Measurements from ENCODE around the gene LILRA1. TPM values are rescaled to one million over a fixed set of nuclear protein-coding genes. Genes with fewer than 3 reads are reported as not detected.

LILRA1 gene
- total RNA-seq, 1 experiment from 2014 or later: not detected

DNA sequence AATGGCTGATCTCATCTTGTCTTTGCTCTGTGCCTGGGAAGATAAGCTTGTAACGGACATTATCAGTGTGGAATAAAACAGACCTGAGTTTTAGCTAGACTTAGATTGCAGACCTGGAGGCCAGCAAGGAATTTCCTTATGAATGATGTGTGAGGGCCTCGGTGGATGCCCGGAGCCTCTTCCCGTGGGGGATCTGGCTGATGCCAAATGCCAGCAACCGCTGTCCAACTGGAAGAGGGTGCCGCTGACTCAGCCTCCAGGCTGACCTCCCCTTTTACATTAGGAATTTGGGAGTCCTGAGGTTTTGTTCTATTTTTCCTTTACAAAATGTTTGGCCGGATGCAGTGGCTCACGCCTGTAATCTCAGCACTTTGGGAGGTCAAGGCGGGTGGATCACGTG lies 39.4 kb upstream of the LILRA1 start:
- no TSS peak for BruUV-seq (replicated peaks)
- Histone ChIP-seq H2AFZ (ENCODE audit: low read depth, low read length, poor library complexity, severe bottlenecking) (no peak overlapping the region), H3K9ac (ENCODE audit: low read length) (no peak overlapping the region), H3K4me1 (ENCODE audit: control insufficient read depth in 1 of 2, insufficient read depth in 2 of 2, low read length in 2 of 2) (no peaks in the 10 kb centered on the region), H3K4me2 (ENCODE audit: low read length) (no peak overlapping the region), H3K9me2 (ENCODE audit: insufficient read depth) (no peaks in the 10 kb centered on the region), H3K9me3 (ENCODE audit: control insufficient read depth in 1 of 2, insufficient read depth in 1 of 2, low read depth in 1 of 2, low read length in 2 of 2) (no peaks in the 10 kb centered on the region), H3K4me3 (replicated peaks in 1 of 2; ENCODE audit: low read depth in 1 of 2, low read length in 2 of 2) (no peak overlapping the region), H3K79me2 (ENCODE audit: insufficient read depth, low read length) (no peaks in the 10 kb centered on the region), H3K27me3 (ENCODE audit: insufficient read depth, low read length) (peaks cover 15% of the 10 kb centered on the region), H4K20me1 (ENCODE audit: insufficient read depth) (no peaks in the 10 kb centered on the region), H3K36me3 (ENCODE audit: control insufficient read depth in 1 of 2, insufficient read depth in 2 of 2, low read length in 2 of 2) (no peaks in the 10 kb centered on the region), H3K27ac (ENCODE audit: low read depth, low read length) (no peak overlapping the region)
- no peak for DNase-seq (ENCODE audit: low read depth, low spot score)
- TF ChIP-seq ZFX (IDR thresholded peaks at IDR 0.05): no peak
- no peak for ATAC-seq
- RAD21 ChIA-PET (ENCODE audit: low non-redundant PET in 1 of 2, low total read pairs in 2 of 2, uncharacterized antibody in 2 of 2, unreplicated experiment in 2 of 2): no interaction called here
- CTCF ChIA-PET: no interaction called here
- intact Hi-C loops (cut with micrococcal nuclease): no loop called here
- POLR2A ChIA-PET: no interaction called here

DNA sequence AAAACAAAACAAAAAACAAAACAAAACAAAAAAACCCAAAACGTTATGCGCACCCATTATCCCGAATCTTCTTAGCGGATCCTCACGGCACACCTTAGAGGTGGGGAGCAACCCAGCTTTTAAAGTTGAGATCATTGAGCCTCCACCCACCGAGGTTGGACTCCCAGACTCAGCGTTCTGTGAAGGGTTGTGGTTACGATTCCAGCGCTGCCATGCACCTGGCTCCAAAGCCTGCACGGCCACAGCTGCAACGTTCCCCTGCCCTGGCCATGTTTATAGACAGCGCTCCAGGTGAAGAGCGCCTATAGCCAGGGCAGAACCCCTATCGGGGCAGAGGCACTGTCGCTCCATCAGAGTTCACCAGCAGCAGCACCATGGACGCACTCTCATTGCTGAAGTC lies 38.5 kb upstream of the LILRA1 start:
- no peak overlapping the region for H3K4me2 ChIP-seq (ENCODE audit: low read length)
- no peaks in the 10 kb centered on the region for H3K36me3 ChIP-seq (ENCODE audit: control insufficient read depth in 1 of 2, insufficient read depth in 2 of 2, low read length in 2 of 2)
- TF ChIP-seq EZH2 (IDR thresholded peaks at IDR 0.05): no peak
- ChIA-PET CTCF (no interaction called here), POLR2A (no interaction called here), RAD21 (ENCODE audit: low non-redundant PET in 1 of 2, low total read pairs in 2 of 2, uncharacterized antibody in 2 of 2, unreplicated experiment in 2 of 2) (no interaction called here)
- intact Hi-C loops (cut with micrococcal nuclease): no loop called here
- no peaks in the 10 kb centered on the region for H3K9me2 ChIP-seq (ENCODE audit: insufficient read depth)
- no peak for ATAC-seq
- no peak overlapping the region for H3K9ac ChIP-seq (ENCODE audit: low read length)
- no peak overlapping the region for H2AFZ ChIP-seq (ENCODE audit: low read depth, low read length, poor library complexity, severe bottlenecking)
- peaks cover 14% of the 10 kb centered on the region for H3K27me3 ChIP-seq (ENCODE audit: insufficient read depth, low read length)
- no TSS peak for BruUV-seq (replicated peaks)
- no peaks in the 10 kb centered on the region for H3K4me1 ChIP-seq (ENCODE audit: control insufficient read depth in 1 of 2, insufficient read depth in 2 of 2, low read length in 2 of 2)
- H3K79me2 ChIP-seq (ENCODE audit: insufficient read depth, low read length): no peaks in the 10 kb centered on the region
- no peaks in the 10 kb centered on the region for H3K9me3 ChIP-seq (ENCODE audit: control insufficient read depth in 1 of 2, insufficient read depth in 1 of 2, low read depth in 1 of 2, low read length in 2 of 2)
- no peak overlapping the region for H3K4me3 ChIP-seq (replicated peaks in 1 of 2; ENCODE audit: low read depth in 1 of 2, low read length in 2 of 2)
- H4K20me1 ChIP-seq (ENCODE audit: insufficient read depth): no peaks in the 10 kb centered on the region
- H3K27ac ChIP-seq (ENCODE audit: low read depth, low read length): no peak overlapping the region
- no peak for DNase-seq (ENCODE audit: low read depth, low spot score)

DNA sequence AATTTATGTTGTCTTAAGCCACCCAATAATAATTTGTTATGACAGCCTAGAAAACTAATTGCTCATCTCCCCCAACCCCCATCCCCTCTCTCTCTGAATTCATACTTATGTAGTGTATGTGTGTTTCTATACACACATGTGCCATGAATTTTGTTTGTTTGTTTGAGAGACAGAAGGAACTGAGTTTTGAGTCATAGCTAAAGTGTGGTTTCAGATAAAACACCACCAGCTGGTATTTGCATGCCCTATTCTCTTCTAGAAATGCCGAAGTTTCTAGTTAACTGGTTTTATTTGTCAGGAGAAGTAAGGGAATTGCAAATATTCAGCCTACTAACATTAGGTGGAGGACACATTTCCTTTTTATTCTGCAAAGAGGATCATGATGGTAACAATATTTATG lies 37.2 kb upstream of the LILRA1 start:
- no peak overlapping the region for H2AFZ ChIP-seq (ENCODE audit: low read depth, low read length, poor library complexity, severe bottlenecking)
- CTCF ChIA-PET: no interaction called here
- intact Hi-C loops (cut with micrococcal nuclease): no loop called here

More for the DNA sequence above, 37.2 kb upstream of the LILRA1 start:
- H3K27ac ChIP-seq (ENCODE audit: low read depth, low read length): no peak overlapping the region
- BruUV-seq (replicated peaks): no TSS peak
- no peaks in the 10 kb centered on the region for H3K79me2 ChIP-seq (ENCODE audit: insufficient read depth, low read length)
- no peaks in the 10 kb centered on the region for H4K20me1 ChIP-seq (ENCODE audit: insufficient read depth)
- H3K4me3 ChIP-seq (replicated peaks in 1 of 2; ENCODE audit: low read depth in 1 of 2, low read length in 2 of 2): no peak overlapping the region
- H3K36me3 ChIP-seq (ENCODE audit: control insufficient read depth in 1 of 2, insufficient read depth in 2 of 2, low read length in 2 of 2): no peaks in the 10 kb centered on the region
- no peaks in the 10 kb centered on the region for H3K4me1 ChIP-seq (ENCODE audit: control insufficient read depth in 1 of 2, insufficient read depth in 2 of 2, low read length in 2 of 2)
- POLR2A ChIA-PET: no interaction called here
- no peak overlapping the region for H3K9ac ChIP-seq (ENCODE audit: low read length)
- TF ChIP-seq ELF1 (IDR thresholded peaks at IDR 0.05; ENCODE audit: borderline replicate concordance, low read depth): no peak
- TF ChIP-seq, protein P1, sequence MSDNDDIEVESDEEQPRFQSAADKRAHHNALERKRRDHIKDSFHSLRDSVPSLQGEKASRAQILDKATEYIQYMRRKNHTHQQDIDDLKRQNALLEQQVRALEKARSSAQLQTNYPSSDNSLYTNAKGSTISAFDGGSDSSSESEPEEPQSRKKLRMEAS (IDR thresholded peaks at IDR 0.05): no peak
- no peak for TF ChIP-seq ZFX (IDR thresholded peaks at IDR 0.05)
- H3K9me3 ChIP-seq (ENCODE audit: control insufficient read depth in 1 of 2, insufficient read depth in 1 of 2, low read depth in 1 of 2, low read length in 2 of 2): no peaks in the 10 kb centered on the region
- H3K9me2 ChIP-seq (ENCODE audit: insufficient read depth): no peaks in the 10 kb centered on the region
- no peak overlapping the region for H3K4me2 ChIP-seq (ENCODE audit: low read length)
- DNase-seq (ENCODE audit: low read depth, low spot score) (no peak), ATAC-seq (no peak)
- peaks cover 12% of the 10 kb centered on the region for H3K27me3 ChIP-seq (ENCODE audit: insufficient read depth, low read length)
- RAD21 ChIA-PET (ENCODE audit: low non-redundant PET in 1 of 2, low total read pairs in 2 of 2, uncharacterized antibody in 2 of 2, unreplicated experiment in 2 of 2): no interaction called here
